Neural progenitor cell (in vitro differentiated cells): ENCODE data around the gene ALOX15. TPM values are rescaled to one million over a fixed set of nuclear protein-coding genes. Genes with fewer than 3 reads are reported as not detected.
A peak's percentile ranks its signal among the peaks of the same experiment; 100 is the strongest.

Experiments used
- DNase-seq: peaks from one replicate; pipeline ENCODE4 v3.0.0-alpha.2; 2016; ENCODE audit warnings: low spot score
- H2AFZ ChIP-seq: fragments of 200-600 bp; sonication (generic); replicated peaks from 2 replicates; pipeline ENCODE4 v1.6.1; 2016; ENCODE audit warnings: antibody characterized with exemption
- H3F3A ChIP-seq: fragments of 200-600 bp; sonication (generic); 2 replicates; pipeline ENCODE4 v1.6.1; 2016; ENCODE audit warnings: antibody characterized with exemption, low read depth
- H3K27ac ChIP-seq: fragments of 200-600 bp; sonication (generic); 2 replicates; pipeline ENCODE4 v1.5.1; 2016; ENCODE audit warnings: mild to moderate bottlenecking
- H3K27me3 ChIP-seq: fragments of 200-600 bp; sonication (generic); 2 replicates; pipeline ENCODE4 v1.6.1; 2016; ENCODE audit warnings: mild to moderate bottlenecking, moderate library complexity
- H3K36me3 ChIP-seq: fragments of 200-600 bp; sonication (generic); 2 replicates; pipeline ENCODE4 v1.5.1; 2016
- H3K4me1 ChIP-seq: fragments of 200-600 bp; sonication (generic); 2 replicates; pipeline ENCODE4 v1.6.1; 2016; ENCODE audit warnings: mixed run types
- H3K4me2 ChIP-seq: fragments of 200-600 bp; sonication (generic); 2 replicates; pipeline ENCODE4 v1.6.1; 2016
- H3K4me3 ChIP-seq: fragments of 200-600 bp; sonication (generic); 2 replicates; pipeline ENCODE4 v1.5.1; 2016
- H3K79me2 ChIP-seq: fragments of 200-600 bp; sonication (generic); 2 replicates; pipeline ENCODE4 v1.6.1; 2016; ENCODE audit warnings: low read depth
- H3K9ac ChIP-seq: fragments of 200-600 bp; sonication (generic); 2 replicates; pipeline ENCODE4 v1.6.1; 2016
- H3K9me3 ChIP-seq: fragments of 200-600 bp; sonication (generic); 2 replicates; pipeline ENCODE4 v1.5.1; 2016; ENCODE audit warnings: low read depth
- H4K20me1 ChIP-seq: fragments of 200-600 bp; sonication (generic); 2 replicates; pipeline ENCODE4 v1.6.1; 2016; ENCODE audit warnings: low read depth
- H3K27ac Mint-ChIP-seq: 3 replicates; pipeline ENCODE4 v1.8.0; 2021; ENCODE audit warnings: mixed read lengths
- H3K27me3 Mint-ChIP-seq: 2 replicates; pipeline ENCODE4 v1.8.0; 2022; ENCODE audit warnings: low read depth, mild to moderate bottlenecking, inconsistent platforms, moderate library complexity, mixed read lengths; ENCODE audit not compliant: insufficient read depth
- H3K36me3 Mint-ChIP-seq: 3 replicates; pipeline ENCODE4 v1.8.0; 2021; ENCODE audit warnings: mixed read lengths
- H3K4me1 Mint-ChIP-seq: 3 replicates; pipeline ENCODE4 v1.8.0; 2021; ENCODE audit warnings: mixed read lengths
- H3K4me3 Mint-ChIP-seq: 3 replicates; pipeline ENCODE4 v1.8.0; 2021; ENCODE audit warnings: mild to moderate bottlenecking, moderate library complexity, mixed read lengths
- H3K9me3 Mint-ChIP-seq: 3 replicates; pipeline ENCODE4 v1.8.0; 2020; ENCODE audit warnings: mixed read lengths
- EZH2 ChIP-seq: fragments of 200-600 bp; sonication (generic); IDR thresholded peaks from 2 replicates; pipeline ENCODE4 v1.6.1; 2017; ENCODE audit warnings: antibody characterized with exemption, mild to moderate bottlenecking, moderate library complexity
- EZH2phosphoT487 ChIP-seq: fragments of 200-600 bp; sonication (generic); IDR thresholded peaks from 2 replicates; pipeline ENCODE4 v1.6.1; 2017; ENCODE audit warnings: antibody characterized with exemption
- total RNA-seq: library from RNA; depleted of rRNA; stranded (reverse); fragments of >200 nt; gene quantifications from 2 replicates; pipeline ENCODE4 v1.2.3, GENCODE V29; 2015; ENCODE audit warnings: low replicate concordance
- TF ChIP-seq, protein P1 (sequence below): fragments of 200-600 bp; sonication (generic); IDR thresholded peaks from 2 replicates; pipeline ENCODE4 v1.5.1; 2017; ENCODE audit warnings: antibody characterized with exemption, mild to moderate bottlenecking

ALOX15 gene
- total RNA-seq, 1 donor from 2014 or later = not detected

DNA sequence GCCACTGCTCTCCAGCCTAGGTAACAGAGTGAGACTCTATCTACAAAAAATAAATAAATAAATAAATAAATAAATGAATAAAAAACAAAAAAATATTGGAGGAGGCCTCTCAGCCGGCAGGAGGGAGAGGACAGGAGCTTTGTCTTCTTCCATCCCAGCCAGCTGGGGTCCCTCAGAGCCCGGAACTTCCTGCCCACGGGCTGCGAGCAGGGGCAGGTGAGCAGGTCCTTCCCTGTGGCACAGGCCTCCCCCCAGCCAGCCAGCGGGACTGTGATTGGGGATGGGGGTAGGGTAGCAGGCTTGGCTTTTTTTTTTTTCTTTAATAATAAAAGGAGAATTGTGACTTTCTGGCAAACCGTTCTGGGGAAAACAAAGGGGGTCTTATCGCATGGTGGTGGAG is 47.1 kb downstream of the ALOX15 start:
- peak; percentile 2 for DNase-seq
- Mint-ChIP-seq H3K27me3 (peaks cover 11% of the 10 kb centered on the region), H3K4me3 (no peak overlapping the region), H3K36me3 (no peaks in the 10 kb centered on the region), H3K4me1 (peaks cover 19% of the 10 kb centered on the region), H3K9me3 (no peaks in the 10 kb centered on the region), H3K27ac (no peak overlapping the region)
- H3K9ac ChIP-seq = no peak overlapping the region
- no peaks in the 10 kb centered on the region for H3K27me3 ChIP-seq
- H3K27ac ChIP-seq = no peak overlapping the region
- H2AFZ ChIP-seq = peak overlapping the region; percentile 23
- H3K79me2 ChIP-seq = no peaks in the 10 kb centered on the region
- TF ChIP-seq EZH2 = no peak
- no peak for TF ChIP-seq EZH2phosphoT487
- TF ChIP-seq, protein P1, sequence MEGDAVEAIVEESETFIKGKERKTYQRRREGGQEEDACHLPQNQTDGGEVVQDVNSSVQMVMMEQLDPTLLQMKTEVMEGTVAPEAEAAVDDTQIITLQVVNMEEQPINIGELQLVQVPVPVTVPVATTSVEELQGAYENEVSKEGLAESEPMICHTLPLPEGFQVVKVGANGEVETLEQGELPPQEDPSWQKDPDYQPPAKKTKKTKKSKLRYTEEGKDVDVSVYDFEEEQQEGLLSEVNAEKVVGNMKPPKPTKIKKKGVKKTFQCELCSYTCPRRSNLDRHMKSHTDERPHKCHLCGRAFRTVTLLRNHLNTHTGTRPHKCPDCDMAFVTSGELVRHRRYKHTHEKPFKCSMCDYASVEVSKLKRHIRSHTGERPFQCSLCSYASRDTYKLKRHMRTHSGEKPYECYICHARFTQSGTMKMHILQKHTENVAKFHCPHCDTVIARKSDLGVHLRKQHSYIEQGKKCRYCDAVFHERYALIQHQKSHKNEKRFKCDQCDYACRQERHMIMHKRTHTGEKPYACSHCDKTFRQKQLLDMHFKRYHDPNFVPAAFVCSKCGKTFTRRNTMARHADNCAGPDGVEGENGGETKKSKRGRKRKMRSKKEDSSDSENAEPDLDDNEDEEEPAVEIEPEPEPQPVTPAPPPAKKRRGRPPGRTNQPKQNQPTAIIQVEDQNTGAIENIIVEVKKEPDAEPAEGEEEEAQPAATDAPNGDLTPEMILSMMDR = no peak
- H3K9me3 ChIP-seq = no peaks in the 10 kb centered on the region
- H4K20me1 ChIP-seq = no peaks in the 10 kb centered on the region
- H3K36me3 ChIP-seq = no peaks in the 10 kb centered on the region
- peaks cover 7% of the 10 kb centered on the region for H3K4me1 ChIP-seq
- H3K4me2 ChIP-seq = no peak overlapping the region
- peaks cover 8% of the 10 kb centered on the region for H3F3A ChIP-seq
- H3K4me3 ChIP-seq = no peak overlapping the region

- H3K4me2 ChIP-seq = no peak overlapping the region
- peaks cover 12% of the 10 kb centered on the region for H3K4me1 Mint-ChIP-seq
- TF ChIP-seq EZH2 = no peak
- no peak for TF ChIP-seq EZH2phosphoT487
- TF ChIP-seq, protein P1 = no peak
- H3K79me2 ChIP-seq = no peaks in the 10 kb centered on the region
- no peak overlapping the region for H2AFZ ChIP-seq
- H3K9me3 Mint-ChIP-seq = no peaks in the 10 kb centered on the region
- no peak overlapping the region for H3K27ac Mint-ChIP-seq
- H3K9me3 ChIP-seq = no peaks in the 10 kb centered on the region
- no peak overlapping the region for H3K4me3 Mint-ChIP-seq
- no peaks in the 10 kb centered on the region for H3K36me3 ChIP-seq
- peaks cover 2% of the 10 kb centered on the region for H3F3A ChIP-seq
- no peaks in the 10 kb centered on the region for H3K36me3 Mint-ChIP-seq
- no peaks in the 10 kb centered on the region for H4K20me1 ChIP-seq
- no peak for DNase-seq
- H3K4me3 ChIP-seq = no peak overlapping the region
- H3K27ac ChIP-seq = no peak overlapping the region
- H3K4me1 ChIP-seq = no peaks in the 10 kb centered on the region
- H3K9ac ChIP-seq = no peak overlapping the region
- peaks cover 15% of the 10 kb centered on the region for H3K27me3 Mint-ChIP-seq
- no peaks in the 10 kb centered on the region for H3K27me3 ChIP-seq
Measured at GRCh38 chr17:4593021-4593421, 48.5 kb downstream of the ALOX15 start.

- TF ChIP-seq EZH2 = no peak
- TF ChIP-seq EZH2phosphoT487 = no peak
- TF ChIP-seq, protein P1 = no peak
- no peaks in the 10 kb centered on the region for H3K9me3 ChIP-seq
- no peak overlapping the region for H3K4me3 ChIP-seq
- peak overlapping the region; percentile 46 for H3K27ac Mint-ChIP-seq
- no peaks in the 10 kb centered on the region for H3K9me3 Mint-ChIP-seq
- no peaks in the 10 kb centered on the region for H3F3A ChIP-seq
- no peak for DNase-seq
- H3K36me3 Mint-ChIP-seq = no peaks in the 10 kb centered on the region
- no peaks in the 10 kb centered on the region for H4K20me1 ChIP-seq
- H3K4me1 ChIP-seq = no peaks in the 10 kb centered on the region
- peaks cover 6% of the 10 kb centered on the region for H3K4me1 Mint-ChIP-seq
- no peak overlapping the region for H3K4me3 Mint-ChIP-seq
- no peak overlapping the region for H3K4me2 ChIP-seq
- peaks cover 15% of the 10 kb centered on the region for H3K27me3 Mint-ChIP-seq
- H3K27ac ChIP-seq = no peak overlapping the region
- H3K36me3 ChIP-seq = no peaks in the 10 kb centered on the region
- no peak overlapping the region for H2AFZ ChIP-seq
- H3K79me2 ChIP-seq = no peaks in the 10 kb centered on the region
- no peaks in the 10 kb centered on the region for H3K27me3 ChIP-seq
- no peak overlapping the region for H3K9ac ChIP-seq
Measured at GRCh38 chr17:4592240-4593005, 49.1 kb downstream of the ALOX15 start.
